ENCODE measurements around the gene OR4D1.

OR4D1 gene

DNA sequence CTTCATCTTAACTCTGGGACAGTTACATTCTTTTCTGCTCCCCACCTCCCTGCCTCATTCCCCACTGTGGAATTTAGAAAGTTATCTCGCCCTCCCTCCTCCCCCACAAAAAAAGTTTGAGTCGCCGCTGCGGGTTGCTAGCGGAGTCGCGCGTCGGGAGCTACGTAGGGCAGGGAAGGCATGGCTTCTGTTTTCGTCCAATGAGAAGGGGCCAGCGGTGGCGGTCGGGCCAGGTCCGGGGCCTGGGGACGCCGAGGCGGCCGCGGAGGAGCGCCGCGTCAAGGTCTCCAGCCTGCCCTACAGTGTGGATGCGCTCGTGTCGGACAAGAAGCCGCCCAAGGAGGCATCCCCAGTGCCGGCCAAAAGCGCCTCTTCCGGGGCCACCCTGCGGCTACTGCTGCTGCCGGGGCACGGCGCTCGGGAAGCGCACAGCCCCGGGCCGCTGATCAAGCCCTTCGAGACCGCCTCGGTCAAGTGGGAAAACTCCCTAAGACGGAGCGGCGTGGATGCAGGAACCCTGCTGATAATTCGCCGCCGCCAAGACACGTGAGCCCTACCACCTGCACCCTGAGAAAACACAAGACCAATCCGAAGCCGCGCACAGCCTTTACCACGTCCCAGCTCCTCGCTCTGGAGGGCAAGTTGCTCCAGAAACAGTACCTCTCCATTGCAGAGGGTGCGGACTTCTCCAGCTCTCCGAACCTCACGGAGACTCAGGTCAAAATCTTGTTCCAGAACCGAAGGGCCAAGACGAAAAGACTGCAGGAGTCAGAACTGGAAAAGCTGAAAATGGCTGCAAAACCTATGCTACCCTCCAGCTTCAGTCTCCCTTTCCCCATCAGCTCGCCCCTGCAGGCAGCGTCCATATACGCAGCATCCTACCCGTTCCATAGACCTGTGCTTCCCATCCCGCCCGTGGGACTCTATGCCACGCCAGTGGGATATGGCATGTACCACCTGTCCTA is 8.9 kb downstream of the OR4D1 start:
- Histone ChIP-seq H3K9me3 (ENCODE audit: insufficient read depth, low read length, severe bottlenecking) (no peaks in the 10 kb centered on the region), H3K4me2 (ENCODE audit: insufficient read depth, low read length) (no peak overlapping the region), H4K20me1 (ENCODE audit: insufficient read depth, low read length) (no peaks in the 10 kb centered on the region), H3K36me3 (ENCODE audit: insufficient read depth, low read length) (no peaks in the 10 kb centered on the region), H2AFZ (ENCODE audit: low read depth, low read length) (no peak overlapping the region), H3K27me3 (ENCODE audit: insufficient read depth, low read length, poor library complexity) (peaks cover 9% of the 10 kb centered on the region), H3K79me2 (ENCODE audit: insufficient read depth, low read length) (no peaks in the 10 kb centered on the region), H3K4me1 (ENCODE audit: insufficient read depth, low read length) (peaks cover 16% of the 10 kb centered on the region), H3K9ac (ENCODE audit: low read depth, low read length) (no peak overlapping the region), H3K4me3 (ENCODE audit: low read depth in 1 of 2, low read length in 2 of 2) (no peak overlapping the region), H3K27ac (ENCODE audit: low read length) (no peak overlapping the region)
- ATAC-seq (ENCODE audit: insufficient read depth, low read depth) (no peak), DNase-seq (no peak)
- TF ChIP-seq, protein P1, sequence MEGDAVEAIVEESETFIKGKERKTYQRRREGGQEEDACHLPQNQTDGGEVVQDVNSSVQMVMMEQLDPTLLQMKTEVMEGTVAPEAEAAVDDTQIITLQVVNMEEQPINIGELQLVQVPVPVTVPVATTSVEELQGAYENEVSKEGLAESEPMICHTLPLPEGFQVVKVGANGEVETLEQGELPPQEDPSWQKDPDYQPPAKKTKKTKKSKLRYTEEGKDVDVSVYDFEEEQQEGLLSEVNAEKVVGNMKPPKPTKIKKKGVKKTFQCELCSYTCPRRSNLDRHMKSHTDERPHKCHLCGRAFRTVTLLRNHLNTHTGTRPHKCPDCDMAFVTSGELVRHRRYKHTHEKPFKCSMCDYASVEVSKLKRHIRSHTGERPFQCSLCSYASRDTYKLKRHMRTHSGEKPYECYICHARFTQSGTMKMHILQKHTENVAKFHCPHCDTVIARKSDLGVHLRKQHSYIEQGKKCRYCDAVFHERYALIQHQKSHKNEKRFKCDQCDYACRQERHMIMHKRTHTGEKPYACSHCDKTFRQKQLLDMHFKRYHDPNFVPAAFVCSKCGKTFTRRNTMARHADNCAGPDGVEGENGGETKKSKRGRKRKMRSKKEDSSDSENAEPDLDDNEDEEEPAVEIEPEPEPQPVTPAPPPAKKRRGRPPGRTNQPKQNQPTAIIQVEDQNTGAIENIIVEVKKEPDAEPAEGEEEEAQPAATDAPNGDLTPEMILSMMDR (IDR thresholded peaks at IDR 0.05; ENCODE audit: borderline replicate concordance, extremely low read depth, low read length, poor library complexity, severe bottlenecking), result no peak
- TF ChIP-seq EZH2 (IDR thresholded peaks at IDR 0.05; ENCODE audit: borderline replicate concordance, low read depth, low read length, severe bottlenecking), result no peak

DNA sequence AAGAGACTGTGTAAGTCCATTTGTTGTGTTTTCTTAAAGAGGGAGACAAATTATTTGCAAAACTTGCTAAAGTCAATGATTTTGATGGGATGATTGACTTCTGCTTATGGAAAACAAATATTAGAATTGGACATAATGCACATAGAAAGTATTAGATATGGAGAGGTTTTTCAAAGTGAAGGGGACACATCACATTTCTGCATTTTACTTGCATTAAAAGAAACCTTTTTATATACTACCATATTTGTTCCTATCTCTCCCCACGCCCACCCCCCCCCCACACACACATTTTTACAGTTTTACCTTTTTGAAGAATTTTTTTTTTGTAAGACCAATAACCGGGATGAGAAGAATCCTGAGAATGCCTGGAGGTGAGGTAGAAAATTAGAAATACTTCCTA is 10.0 kb downstream of the OR4D1 start:
- no peaks in the 10 kb centered on the region for H3K36me3 ChIP-seq (ENCODE audit: insufficient read depth, low read length)
- TF ChIP-seq, protein P1 (IDR thresholded peaks at IDR 0.05; ENCODE audit: borderline replicate concordance, extremely low read depth, low read length, poor library complexity, severe bottlenecking), result no peak
- no peak for TF ChIP-seq EZH2 (IDR thresholded peaks at IDR 0.05; ENCODE audit: borderline replicate concordance, low read depth, low read length, severe bottlenecking)
- H3K4me3 ChIP-seq (ENCODE audit: low read depth in 1 of 2, low read length in 2 of 2), result no peak overlapping the region
- H3K27ac ChIP-seq (ENCODE audit: low read length), result no peak overlapping the region
- H3K79me2 ChIP-seq (ENCODE audit: insufficient read depth, low read length), result no peaks in the 10 kb centered on the region
- peaks cover 13% of the 10 kb centered on the region for H3K27me3 ChIP-seq (ENCODE audit: insufficient read depth, low read length, poor library complexity)
- no peaks in the 10 kb centered on the region for H4K20me1 ChIP-seq (ENCODE audit: insufficient read depth, low read length)
- no peak overlapping the region for H3K9ac ChIP-seq (ENCODE audit: low read depth, low read length)
- no peak overlapping the region for H2AFZ ChIP-seq (ENCODE audit: low read depth, low read length)
- no peak for ATAC-seq (ENCODE audit: insufficient read depth, low read depth)
- H3K4me2 ChIP-seq (ENCODE audit: insufficient read depth, low read length), result no peak overlapping the region
- peaks cover 6% of the 10 kb centered on the region for H3K4me1 ChIP-seq (ENCODE audit: insufficient read depth, low read length)
- no peak for DNase-seq
- no peaks in the 10 kb centered on the region for H3K9me3 ChIP-seq (ENCODE audit: insufficient read depth, low read length, severe bottlenecking)

DNA sequence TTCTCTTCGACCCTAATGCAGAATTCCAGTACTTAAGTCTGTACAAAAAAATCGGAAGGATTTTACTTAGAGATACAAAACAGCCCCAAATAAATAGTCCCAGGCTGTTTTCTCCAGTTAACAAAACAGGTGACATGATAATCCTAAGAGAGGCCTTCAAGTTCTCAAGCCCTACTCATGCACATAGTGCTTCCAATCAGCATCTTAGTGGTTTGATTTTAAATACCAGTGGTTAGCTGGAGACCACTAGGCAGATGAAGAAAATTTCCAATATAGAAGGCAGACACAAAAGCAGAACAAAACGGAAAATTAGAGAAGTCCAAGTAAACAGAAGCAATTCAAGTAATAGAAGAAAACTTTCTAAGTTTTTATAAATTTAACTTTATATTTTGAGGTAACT is 13.4 kb downstream of the OR4D1 start:
- H3K79me2 ChIP-seq (ENCODE audit: insufficient read depth, low read length), result no peaks in the 10 kb centered on the region
- no peaks in the 10 kb centered on the region for H3K4me1 ChIP-seq (ENCODE audit: insufficient read depth, low read length)
- H3K9ac ChIP-seq (ENCODE audit: low read depth, low read length), result no peak overlapping the region
- H2AFZ ChIP-seq (ENCODE audit: low read depth, low read length), result no peak overlapping the region
- H4K20me1 ChIP-seq (ENCODE audit: insufficient read depth, low read length), result no peaks in the 10 kb centered on the region
- no peaks in the 10 kb centered on the region for H3K9me3 ChIP-seq (ENCODE audit: insufficient read depth, low read length, severe bottlenecking)
- no peak overlapping the region for H3K4me2 ChIP-seq (ENCODE audit: insufficient read depth, low read length)
- no peaks in the 10 kb centered on the region for H3K36me3 ChIP-seq (ENCODE audit: insufficient read depth, low read length)
- peaks cover 17% of the 10 kb centered on the region for H3K27me3 ChIP-seq (ENCODE audit: insufficient read depth, low read length, poor library complexity)
- TF ChIP-seq, protein P1 (IDR thresholded peaks at IDR 0.05; ENCODE audit: borderline replicate concordance, extremely low read depth, low read length, poor library complexity, severe bottlenecking), result no peak
- no peak for TF ChIP-seq EZH2 (IDR thresholded peaks at IDR 0.05; ENCODE audit: borderline replicate concordance, low read depth, low read length, severe bottlenecking)
- no peak for ATAC-seq (ENCODE audit: insufficient read depth, low read depth)
- no peak overlapping the region for H3K27ac ChIP-seq (ENCODE audit: low read length)
- H3K4me3 ChIP-seq (ENCODE audit: low read depth in 1 of 2, low read length in 2 of 2), result no peak overlapping the region
- DNase-seq, result no peak
